ENCODE measurements around the gene TREM1. TPM values are rescaled to one million over a fixed set of nuclear protein-coding genes. Genes with fewer than 3 reads are reported as not detected.

TREM1 gene
- total RNA-seq, 2 experiments from 2014 or later = not detected

- Mint-ChIP-seq H3K4me3 (no peak overlapping the region), H3K36me3 (ENCODE audit: low read depth) (peaks cover 5% of the 10 kb centered on the region), H3K27me3 (ENCODE audit: low read depth) (peaks cover 14% of the 10 kb centered on the region), H3K27ac (no peak overlapping the region), H3K9me3 (ENCODE audit: insufficient read depth) (peaks cover under 1% of the 10 kb centered on the region), H3K4me1 (ENCODE audit: low read depth) (peaks cover 4% of the 10 kb centered on the region)
- ChIA-PET POLR2A (no interaction called here), CTCF (no interaction called here)
- DNase-seq (no peak), ATAC-seq (no peak)
These were observed 5.2 kb upstream of the TREM1 start for GRCh38 chr6:41291717-41292116.

- ATAC-seq (no peak), DNase-seq (no peak)
- ChIA-PET CTCF (interaction anchor here (0.8 kb wide), 1 partner anchor 79 kb away, joined by 3 read pairs; no protein-coding TSS in a partner anchor), POLR2A (interaction anchor here (1.1 kb wide), 1 partner anchor 138 kb away, joined by 3 read pairs; no protein-coding TSS in a partner anchor)
- Mint-ChIP-seq H3K9me3 (ENCODE audit: insufficient read depth) (no peaks in the 10 kb centered on the region), H3K4me3 (no peak overlapping the region), H3K36me3 (ENCODE audit: low read depth) (no peaks in the 10 kb centered on the region), H3K27me3 (ENCODE audit: low read depth) (peaks cover 26% of the 10 kb centered on the region), H3K27ac (no peak overlapping the region), H3K4me1 (ENCODE audit: low read depth) (no peaks in the 10 kb centered on the region)
These were observed 3.3 kb upstream of the TREM1 start for GRCh38 chr6:41289815-41290214.

- H3K4me3 Mint-ChIP-seq = no peak overlapping the region
- ATAC-seq = no peak
These were observed 2.3 kb upstream of the TREM1 start for GRCh38 chr6:41288754-41289129.

GRCh38 chr6:41288030-41288753, 1.7 kb upstream of the TREM1 start:
- ChIA-PET CTCF (interaction anchor here (1.0 to 1.1 kb wide), 2 partner anchors 18 to 250 kb away, joined by 3 to 4 read pairs; no protein-coding TSS in a partner anchor), POLR2A (no interaction called here)
- no peaks in the 10 kb centered on the region for H3K36me3 Mint-ChIP-seq (ENCODE audit: low read depth)
- no peak overlapping the region for H3K4me3 Mint-ChIP-seq
- H3K27ac Mint-ChIP-seq = no peak overlapping the region
- ATAC-seq (no peak), DNase-seq (no peak)
- H3K27me3 Mint-ChIP-seq (ENCODE audit: low read depth) = peaks cover 26% of the 10 kb centered on the region
- H3K9me3 Mint-ChIP-seq (ENCODE audit: insufficient read depth) = no peaks in the 10 kb centered on the region
- no peaks in the 10 kb centered on the region for H3K4me1 Mint-ChIP-seq (ENCODE audit: low read depth)

More at GRCh38 chr6:41288754-41289129, 2.3 kb upstream of the TREM1 start:
- Mint-ChIP-seq H3K27me3 (ENCODE audit: low read depth) (peaks cover 28% of the 10 kb centered on the region), H3K36me3 (ENCODE audit: low read depth) (no peaks in the 10 kb centered on the region), H3K27ac (no peak overlapping the region), H3K9me3 (ENCODE audit: insufficient read depth) (no peaks in the 10 kb centered on the region), H3K4me1 (ENCODE audit: low read depth) (no peaks in the 10 kb centered on the region)
- CTCF ChIA-PET = interaction anchor here (1.1 kb wide), 1 partner anchor 17 kb away, joined by 4 read pairs; no protein-coding TSS in a partner anchor
- POLR2A ChIA-PET = no interaction called here
- DNase-seq = no peak

- H3K4me1 Mint-ChIP-seq (ENCODE audit: low read depth) = peaks cover 4% of the 10 kb centered on the region
- ATAC-seq = no peak
- H3K36me3 Mint-ChIP-seq (ENCODE audit: low read depth) = no peaks in the 10 kb centered on the region
- no peak for DNase-seq
- no peak overlapping the region for H3K27ac Mint-ChIP-seq
- H3K27me3 Mint-ChIP-seq (ENCODE audit: low read depth) = peaks cover 27% of the 10 kb centered on the region
- H3K9me3 Mint-ChIP-seq (ENCODE audit: insufficient read depth) = no peaks in the 10 kb centered on the region
- H3K4me3 Mint-ChIP-seq = no peak overlapping the region
- ChIA-PET POLR2A (no interaction called here), CTCF (no interaction called here)
These were observed 1.8 kb downstream of the TREM1 start for GRCh38 chr6:41284726-41285125.

GRCh38 chr6:41283600-41283999, 2.9 kb downstream of the TREM1 start:
- POLR2A ChIA-PET = no interaction called here
- CTCF ChIA-PET = no interaction called here
- DNase-seq = no peak
- Mint-ChIP-seq H3K9me3 (ENCODE audit: insufficient read depth) (no peaks in the 10 kb centered on the region), H3K27ac (no peak overlapping the region), H3K4me1 (ENCODE audit: low read depth) (peaks cover 13% of the 10 kb centered on the region), H3K27me3 (ENCODE audit: low read depth) (peaks cover 24% of the 10 kb centered on the region), H3K36me3 (ENCODE audit: low read depth) (no peaks in the 10 kb centered on the region), H3K4me3 (no peak overlapping the region)
- no peak for ATAC-seq

- Mint-ChIP-seq H3K9me3 (ENCODE audit: insufficient read depth) (no peaks in the 10 kb centered on the region), H3K4me3 (no peak overlapping the region), H3K36me3 (ENCODE audit: low read depth) (no peaks in the 10 kb centered on the region), H3K27ac (no peak overlapping the region), H3K4me1 (ENCODE audit: low read depth) (peaks cover 14% of the 10 kb centered on the region), H3K27me3 (ENCODE audit: low read depth) (peaks cover 18% of the 10 kb centered on the region)
- ATAC-seq (no peak), DNase-seq (no peak)
- CTCF ChIA-PET = no interaction called here
- POLR2A ChIA-PET = no interaction called here
These were observed 6.0 kb downstream of the TREM1 start for GRCh38 chr6:41280381-41281057.

- POLR2A ChIA-PET = interaction anchor here (0.7 to 1.2 kb wide), 2 partner anchors 55 to 1838 kb away, joined by 3 read pairs; no protein-coding TSS in a partner anchor
- Mint-ChIP-seq H3K4me1 (ENCODE audit: low read depth) (peaks cover 14% of the 10 kb centered on the region), H3K4me3 (no peak overlapping the region), H3K36me3 (ENCODE audit: low read depth) (no peaks in the 10 kb centered on the region), H3K27me3 (ENCODE audit: low read depth) (peaks cover 10% of the 10 kb centered on the region), H3K27ac (no peak overlapping the region), H3K9me3 (ENCODE audit: insufficient read depth) (no peaks in the 10 kb centered on the region)
- ATAC-seq = peak; percentile 89
- DNase-seq = peak; percentile 82
- CTCF ChIA-PET = interaction anchor here (0.5 to 2.5 kb wide), 20 partner anchors 10 to 187 kb away, joined by 3 to 21 read pairs (median 4); partner anchors contain the start of gene TREML2
These were observed 7.6 kb downstream of the TREM1 start for GRCh38 chr6:41278699-41279405.

- POLR2A ChIA-PET = interaction anchor here (1.2 kb wide), 1 partner anchor 54 kb away, joined by 3 read pairs; no protein-coding TSS in a partner anchor
- peaks cover 14% of the 10 kb centered on the region for H3K4me1 Mint-ChIP-seq (ENCODE audit: low read depth)
- ATAC-seq (no peak), DNase-seq (no peak)
- no peak overlapping the region for H3K27ac Mint-ChIP-seq
- H3K36me3 Mint-ChIP-seq (ENCODE audit: low read depth) = no peaks in the 10 kb centered on the region
- H3K4me3 Mint-ChIP-seq = no peak overlapping the region
- H3K27me3 Mint-ChIP-seq (ENCODE audit: low read depth) = peaks cover 8% of the 10 kb centered on the region
- CTCF ChIA-PET = interaction anchor here (1.1 to 2.5 kb wide), 8 partner anchors 19 to 95 kb away, joined by 3 to 21 read pairs (median 5); no protein-coding TSS in a partner anchor
- no peaks in the 10 kb centered on the region for H3K9me3 Mint-ChIP-seq (ENCODE audit: insufficient read depth)
These were observed 8.9 kb downstream of the TREM1 start for GRCh38 chr6:41277605-41278004.

GRCh38 chr6:41275489-41275888, 11.0 kb downstream of the TREM1 start:
- peaks cover 23% of the 10 kb centered on the region for H3K4me1 Mint-ChIP-seq (ENCODE audit: low read depth)
- ChIA-PET CTCF (no interaction called here), POLR2A (no interaction called here)
- H3K36me3 Mint-ChIP-seq (ENCODE audit: low read depth) = no peaks in the 10 kb centered on the region
- ATAC-seq (no peak), DNase-seq (no peak)
- no peak overlapping the region for H3K27ac Mint-ChIP-seq
- peaks cover 8% of the 10 kb centered on the region for H3K27me3 Mint-ChIP-seq (ENCODE audit: low read depth)
- H3K4me3 Mint-ChIP-seq = no peak overlapping the region
- H3K9me3 Mint-ChIP-seq (ENCODE audit: insufficient read depth) = no peaks in the 10 kb centered on the region

GRCh38 chr6:41274256-41274655, 12.2 kb downstream of the TREM1 start:
- Mint-ChIP-seq H3K27me3 (ENCODE audit: low read depth) (peaks cover 8% of the 10 kb centered on the region), H3K4me3 (no peak overlapping the region)
- CTCF ChIA-PET = interaction anchor here (1.1 to 1.2 kb wide), 2 partner anchors 33 to 44 kb away, joined by 4 to 5 read pairs; no protein-coding TSS in a partner anchor

More at GRCh38 chr6:41274256-41274655, 12.2 kb downstream of the TREM1 start:
- H3K36me3 Mint-ChIP-seq (ENCODE audit: low read depth) = no peaks in the 10 kb centered on the region
- H3K4me1 Mint-ChIP-seq (ENCODE audit: low read depth) = peaks cover 19% of the 10 kb centered on the region
- no peak for DNase-seq
- no peaks in the 10 kb centered on the region for H3K9me3 Mint-ChIP-seq (ENCODE audit: insufficient read depth)
- no peak overlapping the region for H3K27ac Mint-ChIP-seq
- POLR2A ChIA-PET = no interaction called here
- no peak for ATAC-seq

Measured in activated CD8-positive, alpha-beta T cell treated with anti-CD3 and anti-CD28 coated beads, Interleukin-2, amount 10 ng/mL, durations not matched to agents 7 days and 5 days (primary cell).